Measurements from ENCODE around the gene PHC1. TPM values are rescaled to one million over a fixed set of nuclear protein-coding genes. Genes with fewer than 3 reads are reported as not detected.
"Not testable (repeated sequence)": the region's sequence is repeated elsewhere in the genome, so short reads cannot be mapped to it uniquely, and the experiment has no call there.

PHC1 gene
- 14.5 TPM for total RNA-seq

DNA sequence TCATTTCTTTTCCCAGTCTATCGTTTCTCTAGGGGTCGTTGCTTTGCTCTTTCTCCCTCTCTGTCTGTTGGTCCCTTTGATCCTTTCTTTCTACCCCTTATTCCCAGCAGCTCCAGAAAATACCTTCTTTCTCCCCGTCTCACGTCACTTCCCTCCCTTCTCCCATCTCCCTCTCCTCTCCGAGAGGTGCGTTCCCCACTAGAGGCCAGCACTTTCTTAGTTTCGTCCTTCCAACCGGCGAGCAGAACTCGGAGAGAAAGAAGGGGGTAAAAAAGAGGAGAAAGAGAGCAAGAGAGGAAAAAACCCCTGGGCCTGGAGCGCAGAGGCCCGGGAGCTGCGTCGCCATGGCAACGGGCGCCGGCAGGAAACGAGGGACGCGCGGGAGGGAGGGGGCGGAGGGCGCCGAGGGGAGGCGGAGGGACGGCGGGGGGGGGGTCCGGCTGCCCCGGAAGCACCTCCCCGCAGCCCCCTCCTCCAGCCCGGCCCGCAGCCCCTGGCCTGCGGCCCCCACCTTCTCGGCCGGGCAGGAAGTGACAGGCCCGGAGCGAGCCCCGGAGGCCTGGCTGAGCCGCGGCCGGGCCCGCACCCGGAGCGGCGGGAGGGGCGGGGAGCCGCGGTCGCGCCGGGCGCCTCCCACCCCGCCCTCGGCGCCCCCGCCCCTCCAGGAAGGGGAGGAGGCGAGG lies at the start of gene PHC1:
PHC1 (plus strand) TSS at position 477 of the 683 bp plus-strand sequence. CDS start 3,169 bp downstream, outside the sequence.
- peak; percentile 53 for ATAC-seq

DNA sequence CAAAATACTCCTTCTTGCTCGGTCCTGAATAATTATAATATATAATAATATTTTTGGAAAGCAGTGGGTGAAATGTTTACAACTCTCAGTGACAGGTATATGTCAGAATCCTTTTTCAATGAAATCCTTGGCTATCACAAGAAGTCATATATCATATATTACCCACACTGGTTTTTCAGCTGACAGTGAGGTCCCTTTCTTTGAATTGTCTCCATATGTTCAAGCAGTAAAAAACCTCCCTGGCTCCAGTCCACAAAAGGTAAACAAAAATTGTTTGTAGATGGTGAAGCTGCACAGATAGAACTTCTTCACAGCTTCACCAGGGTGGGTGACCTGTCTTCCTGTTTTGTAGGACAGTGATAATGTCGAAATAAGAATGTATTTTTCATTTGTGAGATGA lies 47.9 kb upstream of the PHC1 start:
- no peak for ATAC-seq

DNA sequence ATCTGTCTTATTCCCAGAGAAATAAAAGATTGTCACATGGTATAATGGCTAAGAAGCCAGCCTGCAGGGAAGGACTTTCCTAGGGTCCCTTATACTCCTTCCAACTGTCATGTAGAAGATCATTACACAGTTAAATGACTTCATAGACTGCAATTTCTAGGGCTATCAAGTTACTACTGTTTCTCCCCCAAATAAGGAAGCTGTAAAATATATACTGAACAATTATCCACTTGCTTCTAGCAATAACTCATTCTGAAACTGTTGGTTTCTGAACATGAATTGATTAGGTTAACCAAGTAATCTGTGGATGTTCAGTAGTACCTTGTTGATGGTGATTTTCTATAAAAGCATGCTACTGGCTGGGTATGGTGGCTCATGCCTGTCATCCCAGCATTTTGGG lies 47.3 kb upstream of the PHC1 start:
- ATAC-seq, result no peak

DNA sequence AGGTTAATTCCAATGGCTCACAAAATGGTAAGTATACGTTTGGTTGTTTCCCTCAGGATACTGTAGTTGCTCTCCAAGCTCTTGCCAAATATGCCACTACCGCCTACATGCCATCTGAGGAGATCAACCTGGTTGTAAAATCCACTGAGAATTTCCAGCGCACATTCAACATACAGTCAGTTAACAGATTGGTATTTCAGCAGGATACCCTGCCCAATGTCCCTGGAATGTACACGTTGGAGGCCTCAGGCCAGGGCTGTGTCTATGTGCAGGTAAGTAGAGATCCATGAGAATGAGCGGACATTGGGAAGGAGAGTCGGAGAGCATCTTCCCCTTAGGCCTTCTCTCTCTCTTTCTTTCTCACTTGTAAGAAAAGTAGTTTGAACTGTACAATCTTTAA lies 46.5 kb upstream of the PHC1 start:
- peak; percentile 33 for ATAC-seq

DNA sequence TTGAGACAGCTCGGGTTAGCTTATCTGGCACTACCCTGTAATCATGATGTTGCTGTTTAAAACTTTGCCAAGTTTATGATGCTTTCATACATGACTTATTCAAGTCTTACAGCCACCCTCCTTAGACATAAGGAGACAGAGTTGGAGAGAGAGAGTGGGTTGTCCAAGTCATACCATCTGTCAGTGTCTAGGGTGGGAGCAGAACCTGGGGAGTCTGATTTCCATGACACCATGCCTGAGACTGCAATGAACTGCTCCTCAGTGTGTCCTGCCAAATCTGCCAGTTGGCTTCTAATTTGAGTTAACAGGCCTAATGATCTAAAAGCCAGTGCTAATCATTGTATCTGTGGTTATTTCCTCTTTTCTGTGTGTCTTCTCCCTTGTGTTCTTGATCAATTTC lies 43.7 kb upstream of the PHC1 start:
- ATAC-seq, result no peak

DNA sequence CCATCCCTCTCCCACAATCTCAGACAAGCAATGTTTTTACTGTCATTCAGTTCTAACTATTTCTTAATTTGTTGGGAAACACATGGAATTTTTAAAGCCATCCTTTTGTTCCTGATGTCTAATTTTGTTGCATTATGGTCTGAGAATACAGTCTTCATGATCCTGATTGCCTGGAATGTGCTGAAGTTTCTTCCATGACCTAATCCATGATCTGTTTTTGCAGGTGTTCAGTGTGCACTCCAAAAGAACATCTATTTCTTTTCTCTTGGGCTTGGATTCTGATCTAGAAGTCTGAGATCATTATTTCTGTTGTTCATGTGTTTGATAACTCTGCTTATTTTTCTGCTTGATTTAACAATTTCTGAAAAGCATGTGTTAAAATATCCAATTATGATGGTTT lies 43.2 kb upstream of the PHC1 start:
- ATAC-seq, result no peak

DNA sequence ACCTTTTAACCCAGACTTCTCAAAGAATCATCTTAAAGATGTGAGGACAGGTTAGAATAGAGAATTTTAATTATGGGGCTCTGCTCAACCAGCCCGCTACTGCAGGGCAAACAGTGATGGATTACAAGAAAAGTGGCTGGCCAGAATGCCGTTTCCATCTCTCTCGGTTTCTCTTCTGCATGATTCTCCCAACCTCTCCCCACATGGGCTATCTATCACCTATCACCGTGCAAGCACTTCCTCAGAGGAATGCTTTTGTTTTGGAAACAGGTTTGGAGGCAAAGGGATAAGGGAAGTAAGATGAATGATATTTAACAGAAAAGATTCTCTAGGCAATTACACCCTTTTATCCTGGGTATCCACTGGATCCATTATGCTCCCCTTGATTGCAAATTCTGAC lies 37.4 kb upstream of the PHC1 start:
- no peak for ATAC-seq

DNA sequence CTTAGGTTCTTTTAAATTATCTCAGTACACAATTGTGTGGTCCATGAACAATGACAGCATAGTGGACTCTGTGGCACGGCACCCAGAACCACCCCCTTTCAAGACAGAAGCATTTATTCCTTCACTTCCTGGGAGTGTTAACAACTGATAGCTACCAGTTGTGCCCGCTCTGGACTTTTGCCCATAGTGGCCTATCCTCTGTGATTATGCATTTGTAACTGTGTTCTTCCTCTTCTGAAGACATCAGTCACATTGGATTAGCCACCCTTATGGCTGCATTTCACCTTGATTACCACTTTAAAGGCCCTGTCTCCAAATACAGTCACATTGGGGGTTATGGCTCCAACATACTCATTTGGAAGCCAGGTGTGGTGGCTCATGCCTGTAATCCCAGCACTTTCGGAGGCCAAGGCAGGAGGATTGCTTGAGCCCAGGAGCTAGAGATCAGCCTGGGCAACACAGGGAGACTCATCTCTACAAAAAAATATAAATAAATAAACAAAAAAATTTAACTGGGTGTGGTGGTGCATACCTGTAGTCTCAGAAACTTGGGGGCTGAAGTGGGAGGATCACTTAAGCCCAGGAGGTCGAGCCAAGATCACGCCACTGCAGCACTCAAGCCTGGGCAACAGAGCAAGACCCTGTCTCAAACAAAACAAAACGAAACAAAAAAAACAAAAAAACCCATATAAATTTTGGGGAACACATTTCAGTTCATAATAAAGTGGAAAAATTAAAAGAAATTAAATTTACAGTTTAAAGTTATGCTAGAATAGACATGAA lies 27.6 kb upstream of the PHC1 start:
- ATAC-seq, result no peak

DNA sequence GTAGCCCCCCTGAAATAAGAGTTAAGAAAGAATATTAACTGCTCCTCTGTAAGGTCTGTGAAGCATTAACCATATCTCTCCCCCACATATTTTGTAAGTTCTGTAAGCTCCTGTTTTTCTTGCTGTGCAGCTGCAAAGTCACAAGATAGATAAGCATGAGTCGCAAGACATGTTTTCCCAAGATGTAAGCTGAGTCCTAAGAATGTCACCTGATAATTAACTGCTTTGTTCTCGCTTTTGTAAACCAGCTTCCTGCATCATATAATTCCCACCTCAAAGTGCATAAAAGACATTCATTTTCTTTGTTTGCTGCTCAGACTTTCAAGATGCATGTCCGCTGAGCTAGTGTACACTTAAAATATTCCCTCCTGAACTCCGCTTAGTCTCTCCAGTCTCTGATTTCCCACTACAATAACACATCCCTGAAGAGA lies 27.0 kb upstream of the PHC1 start:
- no peak for ATAC-seq

DNA sequence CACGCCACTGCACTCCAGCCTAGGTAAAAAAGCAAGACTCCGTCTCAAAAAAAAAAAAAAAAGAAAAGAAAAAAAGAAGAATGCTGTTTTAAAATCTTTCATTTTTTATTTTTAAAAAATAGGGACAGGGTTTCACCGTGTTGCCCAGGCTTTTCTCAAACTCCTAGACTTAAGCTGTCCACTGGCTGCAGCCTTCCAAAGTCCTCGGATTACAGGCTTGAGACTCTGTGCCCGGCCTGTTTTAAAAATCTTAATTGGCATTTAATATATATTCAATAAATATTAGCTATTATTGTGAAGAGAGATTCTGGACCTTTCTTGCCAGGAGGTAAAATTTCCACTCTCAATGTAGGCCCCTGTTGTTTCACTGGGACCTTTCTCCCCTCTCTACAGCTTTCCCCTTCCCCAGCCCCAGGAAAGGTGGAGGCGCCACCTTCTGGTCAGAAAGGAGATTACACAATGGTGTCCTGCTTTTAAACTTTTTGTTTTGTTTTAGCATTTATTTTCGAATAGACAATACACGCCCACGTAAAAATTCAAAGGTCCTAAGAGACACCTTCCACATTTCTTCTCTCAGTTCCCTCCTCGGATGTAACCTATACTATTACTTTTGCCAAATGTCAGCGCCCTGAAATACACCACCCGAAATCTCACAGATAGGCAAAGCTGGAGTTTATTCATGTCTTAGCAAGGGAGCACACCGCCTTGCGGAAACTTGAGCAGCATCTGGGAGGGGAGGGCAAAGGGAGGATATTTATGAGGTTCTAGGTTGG lies 23.8 kb upstream of the PHC1 start:
- peak; percentile 62 for ATAC-seq

DNA sequence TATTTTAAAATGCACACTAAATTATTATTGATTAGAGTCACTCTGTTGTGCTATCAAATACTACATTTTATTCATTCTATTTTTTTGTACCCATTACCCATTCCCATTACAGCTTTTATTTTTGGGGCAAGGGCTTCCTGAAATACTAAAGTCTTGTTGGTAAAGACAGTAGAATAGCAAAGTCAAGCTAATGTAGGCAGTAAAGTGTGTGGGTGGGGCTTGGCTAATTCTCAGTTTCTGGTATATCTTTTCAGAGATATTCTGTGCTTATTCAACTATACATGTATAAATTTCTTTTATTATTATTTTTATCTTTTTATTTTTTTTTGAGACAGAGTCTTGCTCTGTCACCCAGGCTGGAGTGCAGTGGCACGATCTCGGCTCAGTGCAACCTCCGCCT lies 22.3 kb upstream of the PHC1 start:
- no peak for ATAC-seq

DNA sequence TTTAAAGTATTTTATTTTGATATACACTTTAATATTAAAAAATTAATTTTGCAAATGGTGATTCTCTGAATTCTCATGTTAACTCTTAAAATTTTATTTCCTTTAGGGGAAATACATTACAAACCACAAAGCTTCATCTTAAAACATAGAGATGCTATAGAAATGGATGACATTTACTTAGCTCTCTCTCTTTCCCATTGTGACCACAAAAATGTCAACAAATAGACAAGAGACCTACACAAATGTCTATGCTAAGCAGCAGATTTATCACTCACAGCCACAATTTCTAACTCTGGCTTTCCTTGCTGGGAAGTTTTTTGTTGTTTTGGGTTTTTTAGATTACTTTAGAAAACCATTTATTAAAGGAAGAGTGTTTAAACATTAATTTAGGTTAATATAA lies 19.9 kb upstream of the PHC1 start:
- ATAC-seq, result no peak

DNA sequence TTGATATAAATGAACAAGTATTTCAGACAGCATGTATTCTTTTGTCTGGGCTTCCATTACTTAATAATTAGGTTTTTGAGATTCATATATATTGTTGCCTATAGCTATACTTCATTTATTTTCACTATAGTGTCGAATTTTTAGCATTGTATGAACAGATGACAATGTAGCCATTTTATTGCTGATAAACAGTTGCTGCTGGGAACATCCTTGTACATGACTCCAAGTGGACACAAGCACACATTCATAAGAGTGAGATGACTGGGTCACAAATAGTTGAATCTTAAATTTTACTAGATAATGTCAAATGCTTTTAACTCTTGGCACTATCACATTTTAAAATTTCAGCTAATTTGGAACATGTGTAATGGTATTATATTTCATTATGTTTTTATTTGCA lies 19.3 kb upstream of the PHC1 start:
- no peak for ATAC-seq

DNA sequence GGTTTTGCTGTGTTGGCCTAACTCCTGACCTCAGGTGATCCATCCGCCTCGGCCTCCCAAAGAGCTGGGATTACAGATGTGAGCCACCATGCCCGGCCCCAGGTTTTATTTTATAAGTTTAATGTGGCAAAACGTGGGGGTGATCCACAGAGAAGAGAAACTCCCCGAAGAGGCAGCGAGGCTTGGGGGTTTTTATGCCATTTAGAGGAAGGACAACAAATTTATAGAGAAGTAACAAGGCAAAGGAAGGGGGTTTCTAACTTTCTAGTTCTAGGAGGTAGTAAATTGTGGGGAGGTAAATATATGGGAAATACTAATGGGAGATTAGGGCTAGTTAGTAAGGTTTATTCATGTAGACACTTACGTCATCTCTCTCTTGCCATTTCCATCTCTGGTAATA lies 17.2 kb upstream of the PHC1 start:
- no peak for ATAC-seq

DNA sequence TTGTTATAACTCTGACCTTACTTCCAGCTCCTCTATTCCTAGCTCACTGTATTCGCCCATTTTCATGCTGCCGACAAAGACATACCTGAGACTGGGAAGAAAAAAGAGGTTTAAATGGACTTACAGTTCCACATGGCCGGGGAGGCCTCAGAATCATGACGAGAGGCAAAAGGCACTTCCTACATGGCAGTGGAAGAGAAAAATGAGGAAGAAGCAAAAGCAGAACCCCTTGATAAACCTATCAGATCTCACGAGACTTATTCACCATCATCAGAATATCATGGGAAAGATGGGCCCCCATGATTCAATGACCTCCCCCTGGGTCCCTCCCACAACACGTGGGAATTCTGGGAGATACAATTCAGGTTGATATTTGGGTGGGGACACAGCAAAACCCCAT lies 14.5 kb upstream of the PHC1 start:
- no peak for ATAC-seq

DNA sequence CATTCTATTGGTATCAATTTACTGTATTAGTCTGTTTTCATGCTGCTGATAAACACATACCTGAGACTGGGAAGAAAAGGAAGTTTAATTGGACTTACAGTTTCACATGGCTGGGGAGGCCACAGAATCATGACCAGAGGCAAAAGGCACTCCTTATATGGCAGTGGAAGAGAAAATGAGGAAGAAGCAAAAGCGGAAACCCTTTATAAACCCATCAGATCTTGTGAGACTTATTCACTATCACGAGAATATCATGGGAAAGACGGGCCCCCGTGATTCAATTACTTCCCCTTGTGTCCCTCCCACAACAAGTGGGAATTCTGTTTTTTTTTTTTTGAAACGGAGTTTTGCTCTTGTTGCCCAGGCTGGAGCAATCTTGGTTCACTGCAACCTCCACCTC lies 11.6 kb upstream of the PHC1 start:
- not testable (repeated sequence) for ATAC-seq

DNA sequence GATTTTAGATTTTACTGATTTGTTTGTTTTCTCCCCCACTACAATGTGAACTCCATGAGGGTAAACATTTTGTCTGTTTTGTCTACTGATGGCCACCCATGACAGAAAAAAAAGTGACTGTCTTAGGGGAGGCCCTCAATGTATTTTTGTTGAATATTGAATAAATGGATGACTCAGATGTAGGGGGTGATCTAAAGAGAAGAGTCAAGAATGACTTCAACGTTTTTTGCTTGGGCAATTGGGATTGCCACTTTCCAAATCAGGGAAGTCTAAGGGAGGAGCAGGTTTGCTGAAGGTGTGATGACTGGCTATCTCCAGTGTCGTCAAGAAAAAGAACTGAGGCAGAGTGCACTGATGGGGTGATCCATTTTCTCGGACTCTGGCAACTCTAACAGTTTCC lies 10.7 kb upstream of the PHC1 start:
- no peak for ATAC-seq

DNA sequence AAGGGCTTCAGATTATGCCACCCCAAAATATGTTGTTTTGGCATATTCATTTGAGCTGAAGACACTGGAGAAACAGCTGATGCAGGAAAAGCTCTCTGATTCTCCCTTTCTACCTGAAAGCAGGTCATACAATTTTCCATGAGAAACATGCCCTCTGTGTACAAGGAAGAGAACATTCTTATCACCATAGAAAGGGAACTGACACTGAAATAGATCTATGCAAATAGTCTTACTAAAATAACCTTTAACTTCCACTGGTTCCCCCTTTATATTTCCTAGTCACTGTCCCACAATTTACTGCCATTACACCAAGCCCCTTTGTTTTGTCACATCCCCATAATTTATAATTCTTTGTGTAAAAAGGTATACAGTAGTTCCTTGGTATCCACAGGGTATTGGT lies 9.6 kb upstream of the PHC1 start:
- ATAC-seq, result no peak

DNA sequence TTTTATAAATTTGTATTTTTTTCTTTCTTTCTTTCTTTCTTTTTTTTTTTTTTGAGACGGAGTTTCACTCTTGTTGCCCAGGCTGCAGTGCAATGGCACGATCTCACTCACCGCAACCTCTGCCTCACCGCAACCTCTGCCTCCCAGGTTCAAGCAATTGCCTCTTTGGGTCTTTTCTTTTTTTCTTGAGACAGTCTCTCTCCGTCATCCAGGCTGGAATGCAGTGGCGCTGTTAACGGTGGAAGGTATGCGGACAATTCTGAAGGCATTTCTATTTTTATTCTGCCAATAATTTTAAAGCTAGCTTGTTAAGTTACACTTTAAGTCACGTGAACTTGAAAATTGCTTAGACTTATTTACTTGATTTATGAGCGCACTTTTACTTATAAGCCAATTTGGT lies 8.8 kb upstream of the PHC1 start:
- ATAC-seq, result no peak

DNA sequence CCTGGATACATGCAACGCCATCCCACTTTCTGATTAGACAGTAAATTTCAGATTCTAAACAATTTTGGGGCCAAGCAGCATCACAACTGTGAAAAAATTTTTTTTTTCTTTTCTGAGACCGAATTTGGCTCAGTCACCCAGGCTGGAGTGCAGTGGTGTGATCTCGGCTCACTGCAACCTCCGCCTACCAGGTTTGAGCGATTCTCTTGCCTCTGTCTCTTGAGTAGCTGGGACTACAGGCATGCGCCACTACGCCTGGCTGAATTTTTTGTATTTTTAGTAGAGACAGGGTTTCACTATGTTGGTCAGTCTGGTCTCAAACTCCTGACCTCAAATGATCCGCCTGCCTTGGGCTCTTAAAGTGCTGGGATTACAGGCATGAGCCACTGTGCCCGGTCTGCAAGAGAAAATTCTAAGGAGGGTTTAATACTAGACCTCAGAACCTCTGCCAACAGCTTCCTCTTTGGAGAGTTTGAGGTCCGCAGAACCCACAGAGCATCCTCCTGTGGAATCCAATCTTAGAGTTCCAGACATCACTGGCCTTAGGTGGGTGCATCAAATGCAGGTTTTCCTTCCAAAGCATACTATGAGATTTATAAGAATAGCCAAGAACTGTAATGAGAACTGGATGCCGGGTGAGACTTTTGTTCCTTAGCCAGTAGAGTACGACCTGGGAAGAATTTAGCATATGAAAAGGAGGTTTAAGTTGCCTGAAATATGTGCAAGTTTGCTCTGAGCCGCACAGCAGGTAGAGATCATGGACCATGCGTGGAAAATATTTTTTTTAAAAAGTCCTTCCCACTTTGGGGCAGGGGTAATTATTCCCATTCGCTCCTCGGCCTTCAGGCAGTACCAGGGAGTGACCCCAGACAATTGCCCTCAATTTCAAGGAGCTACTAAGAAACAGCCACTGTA lies 7.8 kb upstream of the PHC1 start:
- ATAC-seq, result no peak

DNA sequence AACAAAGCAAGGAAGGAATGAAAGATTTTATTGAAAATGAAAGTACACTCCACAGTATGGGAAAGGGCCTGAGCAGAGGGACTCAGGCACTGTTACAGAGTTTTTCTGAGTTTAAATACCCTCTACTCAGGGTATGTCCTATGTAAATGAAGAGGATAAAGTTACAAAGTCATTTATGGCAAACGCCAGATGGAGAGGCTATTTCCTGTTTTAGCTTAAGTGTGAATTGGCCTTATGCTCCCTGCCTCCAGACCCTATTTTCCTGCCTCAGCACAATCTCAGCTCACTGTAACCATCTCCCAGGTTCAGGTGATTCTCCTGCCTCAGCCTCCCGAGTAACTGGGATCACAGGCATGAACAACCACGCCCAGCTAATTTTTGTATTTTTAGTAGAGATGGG lies 6.8 kb upstream of the PHC1 start:
- ATAC-seq, result no peak

DNA sequence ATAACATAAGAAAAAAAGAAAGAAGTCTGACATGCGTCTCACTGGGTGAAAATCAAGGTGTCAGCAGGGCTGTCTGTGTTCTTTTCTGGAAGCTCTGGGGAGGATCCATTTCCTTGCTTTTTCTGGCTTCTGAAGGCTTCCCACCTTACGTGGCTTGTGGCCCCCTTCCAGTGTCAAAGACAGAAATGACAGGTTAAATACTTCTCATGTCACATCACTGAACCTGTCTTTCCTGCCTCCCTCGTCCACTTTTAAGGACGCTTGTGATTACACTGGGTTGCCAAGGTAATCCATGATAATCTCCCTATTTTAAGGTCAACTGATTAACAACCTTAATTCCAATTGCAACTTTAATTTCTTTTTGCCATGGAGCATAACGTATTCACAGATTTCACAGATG lies 4.6 kb upstream of the PHC1 start:
- ATAC-seq, result no peak
